ENCODE measurements around the gene CACNA2D3.

The CACNA2D3 gene

DNA sequence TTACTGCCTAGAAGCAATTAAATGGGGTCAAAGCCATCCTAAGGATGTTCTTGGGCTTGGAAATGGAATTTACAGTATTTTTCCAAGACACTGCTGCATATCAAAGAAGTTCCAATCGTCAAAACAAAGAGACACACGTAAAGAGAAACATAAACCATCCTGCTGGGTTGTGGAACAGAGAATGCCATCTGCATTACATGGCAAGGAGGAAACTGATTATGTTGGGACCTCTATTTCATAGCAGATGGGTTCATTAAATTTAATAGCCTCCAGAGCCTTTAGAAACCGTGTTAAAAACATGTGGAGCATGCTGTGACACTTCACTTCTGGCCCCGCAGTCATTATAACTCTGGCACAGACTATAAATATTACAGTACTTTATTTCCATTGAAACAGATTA lies 650.9 kb downstream of the CACNA2D3 start:
- TF ChIP-seq, protein P1, sequence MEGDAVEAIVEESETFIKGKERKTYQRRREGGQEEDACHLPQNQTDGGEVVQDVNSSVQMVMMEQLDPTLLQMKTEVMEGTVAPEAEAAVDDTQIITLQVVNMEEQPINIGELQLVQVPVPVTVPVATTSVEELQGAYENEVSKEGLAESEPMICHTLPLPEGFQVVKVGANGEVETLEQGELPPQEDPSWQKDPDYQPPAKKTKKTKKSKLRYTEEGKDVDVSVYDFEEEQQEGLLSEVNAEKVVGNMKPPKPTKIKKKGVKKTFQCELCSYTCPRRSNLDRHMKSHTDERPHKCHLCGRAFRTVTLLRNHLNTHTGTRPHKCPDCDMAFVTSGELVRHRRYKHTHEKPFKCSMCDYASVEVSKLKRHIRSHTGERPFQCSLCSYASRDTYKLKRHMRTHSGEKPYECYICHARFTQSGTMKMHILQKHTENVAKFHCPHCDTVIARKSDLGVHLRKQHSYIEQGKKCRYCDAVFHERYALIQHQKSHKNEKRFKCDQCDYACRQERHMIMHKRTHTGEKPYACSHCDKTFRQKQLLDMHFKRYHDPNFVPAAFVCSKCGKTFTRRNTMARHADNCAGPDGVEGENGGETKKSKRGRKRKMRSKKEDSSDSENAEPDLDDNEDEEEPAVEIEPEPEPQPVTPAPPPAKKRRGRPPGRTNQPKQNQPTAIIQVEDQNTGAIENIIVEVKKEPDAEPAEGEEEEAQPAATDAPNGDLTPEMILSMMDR (IDR thresholded peaks at IDR 0.05; ENCODE audit: extremely low read depth, missing control alignments) = no peak
- DNase-seq (ENCODE audit: low spot score) = no peak

DNA sequence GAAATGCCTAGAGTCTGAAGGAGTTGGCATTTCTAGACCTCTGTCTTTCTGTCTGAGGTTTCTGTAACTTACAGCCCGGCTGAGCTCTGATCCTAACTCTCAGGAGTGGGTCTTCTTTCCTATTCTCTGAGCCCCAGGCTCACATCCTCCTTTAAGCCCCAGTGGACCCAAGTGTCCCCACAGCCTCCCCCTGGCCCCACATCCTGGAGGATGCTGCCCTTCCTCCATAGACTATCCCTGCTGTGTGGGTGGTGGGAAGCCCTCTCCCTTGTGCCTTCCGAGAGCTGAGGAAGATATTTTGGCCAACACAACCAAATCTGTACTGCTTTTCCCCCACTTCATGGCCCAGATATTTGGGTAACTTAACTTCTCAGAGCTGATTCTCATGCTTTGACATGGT lies 654.2 kb downstream of the CACNA2D3 start:
- TF ChIP-seq, protein P1 (IDR thresholded peaks at IDR 0.05; ENCODE audit: extremely low read depth, missing control alignments) = no peak

DNA sequence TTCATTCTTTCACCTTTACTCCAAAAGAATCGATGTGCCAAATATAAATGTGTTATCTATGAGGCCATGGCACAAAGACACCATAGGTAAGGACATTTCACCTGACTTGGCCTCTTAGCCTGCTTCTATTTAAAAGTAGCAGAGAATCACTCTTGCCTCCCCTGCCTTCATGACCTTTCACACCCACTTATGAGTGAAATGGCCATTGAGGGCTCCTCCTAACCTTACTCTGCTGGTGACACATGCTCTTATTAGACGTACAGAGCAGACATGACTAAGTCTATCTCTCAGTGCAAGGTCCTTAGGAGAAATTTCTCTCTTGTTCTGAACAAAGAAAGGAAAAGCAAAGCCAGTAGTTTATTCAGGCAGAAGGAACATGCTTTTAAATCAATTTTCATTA lies 654.8 kb downstream of the CACNA2D3 start:
- TF ChIP-seq, protein P1 (IDR thresholded peaks at IDR 0.05; ENCODE audit: extremely low read depth, missing control alignments) = no peak
- DNase-seq (ENCODE audit: low spot score) = no peak

More for the DNA sequence above, 654.2 kb downstream of the CACNA2D3 start:
- DNase-seq (ENCODE audit: low spot score) = no peak

DNA sequence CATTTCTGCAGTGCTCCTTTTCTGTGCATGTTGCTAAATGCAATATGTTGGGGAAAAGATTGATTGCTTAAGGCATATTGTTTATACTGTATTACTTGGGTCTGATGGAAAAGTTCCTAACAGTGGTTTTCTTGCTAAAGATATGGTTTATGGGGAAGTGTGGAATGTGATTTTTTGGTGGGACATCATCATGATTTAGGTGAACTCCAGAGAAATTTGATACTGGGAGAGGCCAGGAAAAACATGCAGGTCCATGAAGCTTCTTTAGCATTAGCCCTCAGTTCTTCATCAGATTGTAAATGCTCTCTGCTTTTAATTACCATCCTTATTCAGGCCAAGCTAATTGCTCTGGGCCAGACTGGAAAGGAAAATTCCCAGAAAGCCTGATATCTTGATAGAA lies 658.0 kb downstream of the CACNA2D3 start:
- TF ChIP-seq, protein P1 (IDR thresholded peaks at IDR 0.05; ENCODE audit: extremely low read depth, missing control alignments) = no peak
- DNase-seq (ENCODE audit: low spot score) = no peak

DNA sequence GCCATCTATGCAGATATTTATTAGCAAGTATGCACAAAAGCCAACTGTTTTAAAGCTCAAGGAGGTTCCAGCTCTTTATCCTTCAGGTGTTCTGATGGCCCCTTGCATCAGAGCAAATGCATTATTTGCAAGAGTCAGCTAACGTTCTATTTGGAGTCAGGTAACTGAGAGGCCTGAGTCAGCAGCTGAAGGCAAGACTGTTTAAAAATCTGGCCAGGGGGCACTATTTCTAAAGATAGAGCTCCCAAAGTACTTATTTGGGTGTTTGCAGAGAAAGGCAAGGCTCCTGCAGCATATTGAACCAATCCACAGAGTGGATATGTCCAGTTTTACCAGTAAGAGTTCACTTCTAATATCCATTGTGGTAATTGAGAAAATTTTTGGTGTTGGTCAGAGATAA lies 659.4 kb downstream of the CACNA2D3 start:
- TF ChIP-seq, protein P1 (IDR thresholded peaks at IDR 0.05; ENCODE audit: extremely low read depth, missing control alignments) = no peak
- DNase-seq (ENCODE audit: low spot score) = no peak

DNA sequence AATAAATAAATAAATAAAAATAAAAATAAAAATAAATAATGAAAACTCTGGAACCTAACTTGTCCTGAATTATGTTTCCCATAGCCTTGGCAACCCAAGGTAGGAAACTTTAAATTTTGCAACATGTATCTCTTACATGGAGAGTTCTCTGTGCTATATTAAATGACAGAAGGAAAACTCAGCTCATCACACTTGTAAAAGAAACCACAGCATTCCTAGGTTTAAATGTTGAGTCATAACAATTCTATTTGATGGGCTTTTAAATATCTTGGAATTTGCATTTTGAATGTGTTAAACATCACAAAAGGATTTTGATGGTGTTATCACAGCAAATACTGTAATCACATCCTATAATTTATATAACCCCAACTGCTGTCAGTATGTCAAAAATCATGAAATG lies 661.3 kb downstream of the CACNA2D3 start:
- DNase-seq (ENCODE audit: low spot score) = no peak

DNA sequence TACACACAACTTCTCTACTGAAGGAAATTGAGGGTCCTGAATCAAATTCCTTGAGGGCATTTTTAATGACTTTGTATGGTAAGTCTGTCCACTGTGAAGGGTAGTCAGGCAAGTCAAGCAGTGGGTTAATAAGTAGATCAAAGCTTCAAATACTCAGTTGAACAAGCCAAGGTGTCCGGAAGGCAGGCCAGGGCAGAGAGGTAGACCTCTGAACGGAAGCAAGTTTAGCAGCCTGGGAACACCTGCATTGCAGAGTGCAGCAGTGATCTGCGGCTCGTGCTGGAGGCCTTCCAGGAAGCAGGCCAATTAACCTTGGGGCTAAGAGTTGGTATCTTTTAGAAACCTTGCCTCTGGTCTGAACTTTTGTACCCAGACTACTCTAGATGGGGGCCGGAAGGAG lies 661.7 kb downstream of the CACNA2D3 start:
- TF ChIP-seq, protein P1 (IDR thresholded peaks at IDR 0.05; ENCODE audit: extremely low read depth, missing control alignments) = no peak
- DNase-seq (ENCODE audit: low spot score) = no peak

More for the DNA sequence above, 661.3 kb downstream of the CACNA2D3 start:
- TF ChIP-seq, protein P1 (IDR thresholded peaks at IDR 0.05; ENCODE audit: extremely low read depth, missing control alignments) = no peak
